Bone marrow (tissue), 2 donors: ENCODE measurements around the gene B4GALT6.

Source experiments
- DNase-seq, 2 donors: peaks; one replicate each; lab custom pipeline; 2025; lab: John Stamatoyannopoulos, UW

The B4GALT6 gene

DNA sequence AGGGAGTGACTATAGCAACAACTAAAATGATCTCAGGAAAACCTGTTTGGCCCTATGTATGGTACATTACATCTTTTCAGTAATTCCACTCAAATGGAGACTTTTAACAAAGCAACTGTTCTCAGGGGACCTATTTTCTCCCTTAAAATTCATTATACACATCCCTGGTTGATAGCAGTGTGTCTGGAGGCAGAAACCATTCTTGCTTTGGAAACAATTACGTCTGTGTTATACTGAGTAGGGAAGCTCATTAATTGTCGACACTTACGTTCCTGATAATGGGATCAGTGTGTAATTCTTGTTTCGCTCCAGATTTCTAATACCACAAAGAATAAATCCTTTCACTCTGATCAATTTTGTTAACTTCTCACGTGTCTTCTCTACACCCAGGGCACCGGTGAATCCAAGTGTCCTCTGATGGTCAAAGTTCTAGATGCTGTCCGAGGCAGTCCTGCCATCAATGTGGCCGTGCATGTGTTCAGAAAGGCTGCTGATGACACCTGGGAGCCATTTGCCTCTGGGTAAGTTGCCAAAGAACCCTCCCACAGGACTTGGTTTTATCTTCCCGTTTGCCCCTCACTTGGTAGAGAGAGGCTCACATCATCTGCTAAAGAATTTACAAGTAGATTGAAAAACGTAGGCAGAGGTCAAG is 91.7 kb downstream of the B4GALT6 start:
- DNase-seq = no peak

DNA sequence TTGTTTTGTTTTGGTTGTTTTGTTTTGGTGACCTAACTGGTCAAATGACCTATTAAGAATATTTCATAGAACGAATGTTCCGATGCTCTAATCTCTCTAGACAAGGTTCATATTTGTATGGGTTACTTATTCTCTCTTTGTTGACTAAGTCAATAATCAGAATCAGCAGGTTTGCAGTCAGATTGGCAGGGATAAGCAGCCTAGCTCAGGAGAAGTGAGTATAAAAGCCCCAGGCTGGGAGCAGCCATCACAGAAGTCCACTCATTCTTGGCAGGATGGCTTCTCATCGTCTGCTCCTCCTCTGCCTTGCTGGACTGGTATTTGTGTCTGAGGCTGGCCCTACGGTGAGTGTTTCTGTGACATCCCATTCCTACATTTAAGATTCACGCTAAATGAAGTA is 92.8 kb downstream of the B4GALT6 start, which contains the start of gene TTR:
Gene TTR (plus strand): TSS at position 250 of the 400 bp plus-strand sequence. CDS start 26 bp downstream, at position 276.
- DNase-seq = no peak

DNA sequence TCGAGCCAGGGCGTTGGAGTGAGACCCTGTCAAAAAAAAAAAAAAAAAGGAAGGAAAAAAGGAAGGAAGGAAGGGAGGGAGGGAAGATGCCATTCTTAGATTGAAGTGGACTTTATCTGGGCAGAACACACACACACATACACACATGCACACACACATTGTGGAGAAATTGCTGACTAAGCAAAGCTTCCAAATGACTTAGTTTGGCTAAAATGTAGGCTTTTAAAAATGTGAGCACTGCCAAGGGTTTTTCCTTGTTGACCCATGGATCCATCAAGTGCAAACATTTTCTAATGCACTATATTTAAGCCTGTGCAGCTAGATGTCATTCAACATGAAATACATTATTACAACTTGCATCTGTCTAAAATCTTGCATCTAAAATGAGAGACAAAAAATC is 93.3 kb downstream of the B4GALT6 start:
- DNase-seq = no peak

DNA sequence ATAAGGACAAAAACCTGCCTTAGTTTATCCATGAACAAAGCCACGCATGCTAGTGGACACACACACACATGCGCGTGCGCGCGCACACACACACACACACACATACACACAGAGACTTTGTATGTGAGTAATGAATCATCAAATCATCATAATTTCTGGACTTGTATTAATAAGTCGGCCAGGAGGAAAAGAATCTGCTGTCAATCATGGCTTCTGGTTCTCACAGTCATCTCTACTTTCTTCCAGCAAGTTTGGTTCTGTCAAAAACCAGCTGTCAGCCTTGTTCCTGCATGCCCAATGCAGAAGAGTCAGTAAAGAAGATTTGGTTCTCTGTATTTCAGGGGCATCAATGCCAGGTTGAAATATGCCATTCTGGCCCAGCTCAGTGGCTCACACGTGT is 93.8 kb downstream of the B4GALT6 start:
- no peak for DNase-seq

DNA sequence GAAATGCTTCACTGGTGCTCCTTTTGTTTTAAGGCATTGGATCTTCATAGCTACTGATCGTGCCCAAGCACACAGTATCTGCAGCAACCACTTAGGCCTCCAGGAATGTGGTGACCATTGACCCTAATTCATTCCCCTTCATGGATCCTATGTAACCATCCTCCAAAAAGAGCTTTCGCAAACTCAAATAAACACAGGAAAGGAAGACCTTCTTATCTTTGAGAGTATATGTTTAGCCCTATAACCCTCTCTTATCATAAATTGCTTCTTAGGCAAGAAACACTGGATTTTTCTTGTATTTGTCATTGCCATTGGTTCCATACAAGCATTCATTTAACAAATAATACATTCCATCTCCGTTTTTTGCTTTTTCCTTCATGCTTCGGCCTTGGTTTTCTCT is 96.9 kb downstream of the B4GALT6 start:
- DNase-seq = no peak

DNA sequence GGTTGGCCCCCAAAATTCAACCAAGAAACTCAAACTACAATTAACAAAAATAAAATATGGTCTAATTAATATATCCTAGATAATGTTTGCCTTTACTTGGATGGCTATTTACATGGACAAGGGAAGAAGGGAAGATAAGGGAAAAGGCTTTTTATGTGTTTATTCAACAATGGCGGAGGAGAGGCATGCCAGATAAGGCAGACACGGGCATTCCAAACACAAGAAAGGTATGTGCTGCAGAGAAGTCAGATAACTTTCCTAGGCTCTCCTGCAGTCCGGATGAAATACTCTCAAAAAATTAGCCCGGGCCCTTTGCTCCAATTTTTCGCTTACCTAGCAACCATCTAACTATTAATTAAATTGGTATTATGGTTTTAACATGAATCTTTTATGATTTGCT is 97.8 kb downstream of the B4GALT6 start:
- no peak for DNase-seq

DNA sequence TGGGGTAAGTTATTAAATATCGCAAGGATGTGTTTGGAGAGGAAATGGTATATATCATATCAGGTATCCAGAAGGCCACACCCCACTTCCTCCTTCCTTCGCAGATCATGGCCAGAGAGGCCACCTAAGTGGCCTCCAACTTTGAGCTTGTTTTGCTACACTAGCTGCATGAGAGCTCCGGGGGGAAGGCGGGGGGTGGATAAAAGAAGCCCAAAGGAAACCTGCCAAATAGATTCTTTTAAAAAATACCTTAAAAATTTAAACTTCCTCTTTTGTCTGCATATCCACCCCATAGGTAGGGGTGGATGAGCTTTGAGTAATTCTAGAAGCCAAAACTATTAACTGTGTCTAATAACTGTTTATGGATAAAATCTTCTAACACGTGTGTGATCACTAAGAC is 98.4 kb downstream of the B4GALT6 start:
- DNase-seq = no peak

DNA sequence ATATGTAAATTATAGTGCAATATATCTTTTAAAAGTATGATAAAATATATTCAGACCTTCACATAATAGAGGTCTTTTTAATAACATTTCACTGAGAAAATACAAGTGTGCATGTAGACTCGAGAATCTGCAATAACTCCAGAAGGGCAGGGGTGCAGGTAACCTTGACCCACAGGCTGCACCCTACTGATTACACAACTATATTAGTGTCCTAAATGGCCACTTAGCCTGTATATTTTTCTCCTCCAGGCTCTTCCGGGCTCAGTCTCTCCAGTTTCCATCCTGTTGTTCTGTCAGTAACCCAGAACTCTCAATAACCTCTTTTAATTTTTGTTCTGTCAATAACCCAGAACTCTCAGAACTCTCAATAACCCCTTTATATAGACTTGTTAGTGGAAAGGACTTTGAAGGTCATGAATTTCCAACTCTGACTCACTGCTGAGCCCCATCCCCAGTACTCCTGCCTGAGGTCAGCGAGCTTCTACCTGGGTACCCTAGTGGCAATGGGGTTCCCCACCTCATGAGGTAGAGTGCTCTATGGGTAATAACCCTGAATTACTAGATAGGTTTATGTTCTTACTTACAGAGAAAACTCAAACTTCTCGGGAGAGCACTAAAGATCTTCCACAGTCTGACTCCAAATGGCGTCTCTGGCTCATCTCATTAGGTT is 101.1 kb downstream of the B4GALT6 start:
- DNase-seq = no peak

DNA sequence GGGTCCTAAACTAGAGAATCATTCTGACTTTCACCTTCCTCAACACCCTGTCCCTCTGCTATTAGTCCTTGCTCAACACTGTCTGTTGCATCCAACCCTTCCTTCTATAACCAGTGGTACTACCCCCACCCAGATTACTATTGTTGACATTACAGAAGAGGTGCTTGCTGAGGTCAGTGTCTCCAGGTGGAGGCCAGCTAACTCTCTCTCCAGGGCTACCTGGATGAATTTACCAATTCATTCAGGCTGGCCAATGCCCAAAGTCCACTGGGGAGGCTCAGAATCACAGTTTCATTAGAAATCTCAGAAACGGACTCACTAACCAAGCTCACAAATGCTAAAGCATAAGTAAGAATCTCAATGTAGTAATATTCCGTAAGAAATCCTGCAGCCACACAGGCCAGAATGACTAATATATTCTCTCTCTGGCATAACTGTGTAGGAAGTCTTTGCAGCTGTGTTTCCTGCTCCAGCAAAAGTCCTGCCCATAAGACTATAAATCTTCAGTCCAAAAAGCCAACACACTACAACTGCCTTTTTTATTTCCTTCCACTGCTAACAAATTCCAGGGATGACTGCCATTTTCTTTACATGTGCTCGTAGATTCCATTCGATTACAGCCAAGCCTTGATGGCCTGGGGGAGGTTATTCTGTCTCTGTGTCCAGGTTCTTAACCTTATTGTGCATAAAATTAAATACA is 102.7 kb downstream of the B4GALT6 start:
- DNase-seq = peak in 1 of 2 donors; percentile 94

DNA sequence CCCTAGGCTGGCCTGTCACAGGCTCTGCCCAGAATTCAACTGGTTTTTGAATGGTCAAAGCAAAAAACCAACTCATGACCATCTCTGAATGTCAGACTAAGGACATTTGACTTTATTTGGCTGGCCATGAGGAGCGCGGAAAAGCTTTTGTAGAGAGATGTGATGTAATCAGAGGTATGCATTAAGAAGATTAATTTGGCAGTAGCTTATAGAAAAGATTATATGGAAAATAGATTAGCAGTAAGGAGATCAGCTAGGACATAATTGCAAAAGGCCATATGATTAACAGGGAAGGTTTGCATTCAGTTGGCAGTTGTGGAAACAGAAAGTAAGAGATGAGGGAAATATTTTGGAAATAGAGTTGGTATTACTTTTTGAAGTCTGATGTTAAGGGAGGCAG is 105.0 kb downstream of the B4GALT6 start:
- no peak for DNase-seq

DNA sequence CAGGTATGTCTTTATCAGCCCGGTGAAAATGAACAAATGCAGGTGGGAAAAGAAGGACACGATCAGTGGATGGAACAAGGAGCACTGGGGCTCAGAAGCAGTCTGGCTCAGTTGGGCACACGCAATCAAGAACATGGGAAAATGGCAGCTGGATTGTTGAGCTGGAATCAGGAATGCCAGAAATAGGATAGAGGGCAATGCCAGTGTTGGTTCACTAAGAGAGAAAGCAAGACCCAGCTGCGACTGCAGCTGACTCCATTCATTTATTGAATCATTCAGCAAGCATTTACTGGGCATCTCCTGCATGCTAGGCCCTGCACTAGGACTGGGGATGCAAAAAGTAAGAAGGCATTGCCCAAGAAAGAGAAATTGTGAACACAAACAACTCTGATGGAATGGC is 106.3 kb downstream of the B4GALT6 start:
- DNase-seq = no peak

DNA sequence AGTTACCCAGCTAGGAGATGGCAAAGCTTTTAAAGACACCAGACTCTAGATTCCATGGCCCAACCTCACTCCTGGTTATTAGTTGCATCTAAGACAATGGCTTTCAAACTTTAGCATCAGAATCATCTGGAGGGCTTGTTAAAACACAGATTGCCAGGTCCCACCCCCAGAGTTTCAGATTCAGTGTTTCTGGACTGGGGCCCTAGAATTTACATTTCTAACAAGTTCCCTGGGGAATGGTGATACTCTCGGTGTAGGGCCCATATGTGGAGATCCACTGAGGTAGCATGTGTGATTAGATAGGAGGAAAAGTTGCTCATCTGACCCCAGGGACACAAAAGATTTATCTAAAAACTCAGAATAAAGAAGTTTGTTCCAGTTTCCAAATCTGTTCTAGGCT is 107.2 kb downstream of the B4GALT6 start:
- DNase-seq = no peak

DNA sequence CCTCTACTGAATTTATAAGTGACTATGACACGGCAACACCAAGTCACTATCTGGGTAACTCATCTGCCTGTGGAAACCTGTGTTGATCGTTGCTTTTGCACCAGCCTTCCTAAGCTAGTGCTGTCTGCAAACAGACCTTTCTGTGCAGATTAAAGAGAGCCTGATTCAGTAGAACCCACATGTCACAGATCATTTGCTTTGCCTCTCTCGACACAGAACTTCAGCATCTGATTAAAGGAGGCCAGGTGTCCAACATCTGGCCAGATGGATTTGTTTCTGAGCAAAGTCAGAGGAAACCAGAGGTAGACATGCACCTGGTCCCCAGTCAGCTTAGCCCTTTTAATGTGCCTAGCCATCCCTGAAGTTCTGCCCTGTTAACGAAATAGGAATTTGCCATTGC is 107.7 kb downstream of the B4GALT6 start:
- peak in 1 of 2 donors; percentile 8 for DNase-seq

DNA sequence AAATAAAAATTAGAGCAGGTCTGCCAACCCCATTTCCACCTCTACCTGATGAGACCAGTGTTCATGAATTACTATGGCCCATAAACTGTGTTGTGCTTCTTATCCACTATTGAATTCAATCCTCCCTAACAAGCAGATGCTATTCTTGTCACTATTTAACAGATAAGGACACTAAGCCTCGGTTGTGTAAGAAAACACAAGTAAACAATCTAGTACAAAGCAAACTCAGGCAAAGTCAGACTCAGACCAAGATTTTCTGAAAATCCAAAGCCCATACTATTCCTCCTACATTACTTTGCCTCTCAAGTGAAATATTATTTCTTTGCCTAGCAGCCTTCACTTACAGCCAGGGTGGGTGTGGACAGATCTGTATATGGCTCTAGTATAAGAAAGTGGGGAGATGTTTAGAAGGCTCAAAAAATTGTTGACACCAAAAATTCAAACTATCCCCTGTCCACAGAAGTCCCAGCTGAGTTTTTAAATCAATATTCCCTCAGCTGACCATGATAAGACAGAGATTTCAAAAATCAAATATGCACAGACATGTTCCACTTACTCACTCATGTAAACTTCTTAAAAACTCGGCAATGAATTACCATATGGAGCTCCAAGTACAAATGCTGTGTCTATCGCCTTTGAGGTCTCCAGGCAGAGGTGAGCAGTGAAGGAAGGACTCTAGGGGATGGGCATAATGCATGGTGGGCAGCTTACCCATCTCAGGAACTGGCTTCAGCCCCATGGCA is 108.7 kb downstream of the B4GALT6 start:
- DNase-seq = no peak

DNA sequence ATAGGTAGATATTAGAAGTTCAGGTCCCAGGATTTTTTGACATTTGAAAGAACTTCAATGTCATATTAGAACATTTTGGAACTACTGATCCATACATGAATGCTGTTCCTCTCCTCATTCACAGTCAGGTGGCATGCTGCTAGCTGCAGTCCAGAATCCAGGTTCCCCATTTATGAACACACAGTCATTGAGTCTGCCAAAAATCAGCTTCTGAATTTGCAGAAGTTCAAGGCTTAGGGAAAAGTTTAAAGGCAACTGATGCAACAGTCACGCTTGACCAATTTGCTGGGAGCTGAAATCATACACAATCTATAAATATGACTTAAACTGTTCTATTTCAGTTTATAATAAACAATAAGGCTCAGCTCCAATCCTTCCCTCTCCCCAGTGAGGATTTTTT is 110.0 kb downstream of the B4GALT6 start:
- DNase-seq = peak in 1 of 2 donors; percentile 50
